ENCODE data around the gene RABGAP1L.
"Not testable (repeated sequence)": the region's sequence is repeated elsewhere in the genome, so short reads cannot be mapped to it uniquely, and the experiment has no call there.

The RABGAP1L gene

DNA sequence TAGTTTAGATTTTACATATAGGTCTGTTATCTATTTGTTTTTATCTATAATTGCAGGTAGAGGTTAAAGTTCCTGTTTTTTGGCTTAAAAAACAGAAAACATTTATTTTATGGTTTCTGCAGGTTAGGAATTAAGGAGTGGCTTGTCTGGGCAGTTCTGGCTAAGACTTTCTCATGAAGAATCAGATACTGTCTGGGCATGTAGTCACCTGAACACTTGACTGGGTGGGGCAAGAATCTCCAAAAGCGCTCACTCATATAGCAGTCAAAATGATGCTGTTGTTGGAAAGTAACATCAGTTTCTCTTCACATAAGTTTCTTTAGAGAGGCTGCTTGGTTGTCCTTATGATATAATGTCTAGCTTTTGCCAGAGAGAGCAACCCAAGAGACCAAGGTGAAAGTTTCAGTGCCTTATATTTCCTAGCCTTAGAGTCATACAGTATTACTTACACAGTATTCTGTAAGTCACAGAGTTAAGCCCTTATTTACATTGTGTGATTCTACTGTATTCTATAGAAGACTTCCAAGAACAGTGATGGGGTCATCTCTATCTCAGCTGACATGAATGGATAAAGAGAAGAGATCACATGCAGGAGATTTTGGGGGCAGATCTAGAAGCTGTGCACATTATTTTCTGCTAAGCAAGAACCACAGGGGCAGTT, 163.0 kb downstream of the RABGAP1L start:
- no peaks in the 10 kb centered on the region; the same call in 1 of the 2 replicates for H3K9me3 ChIP-seq
- TF ChIP-seq, protein P1, sequence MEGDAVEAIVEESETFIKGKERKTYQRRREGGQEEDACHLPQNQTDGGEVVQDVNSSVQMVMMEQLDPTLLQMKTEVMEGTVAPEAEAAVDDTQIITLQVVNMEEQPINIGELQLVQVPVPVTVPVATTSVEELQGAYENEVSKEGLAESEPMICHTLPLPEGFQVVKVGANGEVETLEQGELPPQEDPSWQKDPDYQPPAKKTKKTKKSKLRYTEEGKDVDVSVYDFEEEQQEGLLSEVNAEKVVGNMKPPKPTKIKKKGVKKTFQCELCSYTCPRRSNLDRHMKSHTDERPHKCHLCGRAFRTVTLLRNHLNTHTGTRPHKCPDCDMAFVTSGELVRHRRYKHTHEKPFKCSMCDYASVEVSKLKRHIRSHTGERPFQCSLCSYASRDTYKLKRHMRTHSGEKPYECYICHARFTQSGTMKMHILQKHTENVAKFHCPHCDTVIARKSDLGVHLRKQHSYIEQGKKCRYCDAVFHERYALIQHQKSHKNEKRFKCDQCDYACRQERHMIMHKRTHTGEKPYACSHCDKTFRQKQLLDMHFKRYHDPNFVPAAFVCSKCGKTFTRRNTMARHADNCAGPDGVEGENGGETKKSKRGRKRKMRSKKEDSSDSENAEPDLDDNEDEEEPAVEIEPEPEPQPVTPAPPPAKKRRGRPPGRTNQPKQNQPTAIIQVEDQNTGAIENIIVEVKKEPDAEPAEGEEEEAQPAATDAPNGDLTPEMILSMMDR (IDR thresholded peaks at IDR 0.05; ENCODE audit: low read depth, low read length) = no peak
- no peaks in the 10 kb centered on the region for H3K36me3 ChIP-seq
- H3K27me3 ChIP-seq = no peaks in the 10 kb centered on the region
- DNase-seq = no peak
- H3K4me3 ChIP-seq (ENCODE audit: low read depth, low read length) = no peak overlapping the region
- H3K4me1 ChIP-seq = no peaks in the 10 kb centered on the region

GRCh38 chr1:174324493-174324892, 165.2 kb downstream of the RABGAP1L start:
- Histone ChIP-seq H3K27me3 (no peaks in the 10 kb centered on the region), H3K4me3 (ENCODE audit: low read depth, low read length) (no peak overlapping the region), H3K9me3 (no peaks in the 10 kb centered on the region; the same call in 1 of the 2 replicates), H3K4me1 (no peaks in the 10 kb centered on the region), H3K36me3 (no peaks in the 10 kb centered on the region)
- DNase-seq = no peak
- TF ChIP-seq, protein P1 (IDR thresholded peaks at IDR 0.05; ENCODE audit: low read depth, low read length) = no peak

GRCh38 chr1:174324939-174325338, 165.6 kb downstream of the RABGAP1L start:
- no peak for DNase-seq
- no peaks in the 10 kb centered on the region for H3K27me3 ChIP-seq
- no peaks in the 10 kb centered on the region; the same call in 1 of the 2 replicates for H3K9me3 ChIP-seq
- H3K36me3 ChIP-seq = no peaks in the 10 kb centered on the region
- no peak overlapping the region for H3K4me3 ChIP-seq (ENCODE audit: low read depth, low read length)
- TF ChIP-seq, protein P1 (IDR thresholded peaks at IDR 0.05; ENCODE audit: low read depth, low read length) = no peak
- H3K4me1 ChIP-seq = no peaks in the 10 kb centered on the region

GRCh38 chr1:174326278-174326677, 167.0 kb downstream of the RABGAP1L start:
- H3K9me3 ChIP-seq = no peaks in the 10 kb centered on the region; the same call in 1 of the 2 replicates
- TF ChIP-seq, protein P1 (IDR thresholded peaks at IDR 0.05; ENCODE audit: low read depth, low read length) = no peak
- no peak overlapping the region for H3K4me3 ChIP-seq (ENCODE audit: low read depth, low read length)
- H3K27me3 ChIP-seq = no peaks in the 10 kb centered on the region
- DNase-seq = no peak
- H3K4me1 ChIP-seq = no peaks in the 10 kb centered on the region
- no peaks in the 10 kb centered on the region for H3K36me3 ChIP-seq

- DNase-seq = no peak
- Histone ChIP-seq H3K27me3 (no peaks in the 10 kb centered on the region), H3K9me3 (no peaks in the 10 kb centered on the region), H3K4me1 (no peaks in the 10 kb centered on the region), H3K36me3 (no peaks in the 10 kb centered on the region), H3K4me3 (ENCODE audit: low read depth, low read length) (no peak overlapping the region)
- TF ChIP-seq, protein P1 (IDR thresholded peaks at IDR 0.05; ENCODE audit: low read depth, low read length) = no peak
Observed at GRCh38 chr1:174333437-174333836, 174.1 kb downstream of the RABGAP1L start.

DNA sequence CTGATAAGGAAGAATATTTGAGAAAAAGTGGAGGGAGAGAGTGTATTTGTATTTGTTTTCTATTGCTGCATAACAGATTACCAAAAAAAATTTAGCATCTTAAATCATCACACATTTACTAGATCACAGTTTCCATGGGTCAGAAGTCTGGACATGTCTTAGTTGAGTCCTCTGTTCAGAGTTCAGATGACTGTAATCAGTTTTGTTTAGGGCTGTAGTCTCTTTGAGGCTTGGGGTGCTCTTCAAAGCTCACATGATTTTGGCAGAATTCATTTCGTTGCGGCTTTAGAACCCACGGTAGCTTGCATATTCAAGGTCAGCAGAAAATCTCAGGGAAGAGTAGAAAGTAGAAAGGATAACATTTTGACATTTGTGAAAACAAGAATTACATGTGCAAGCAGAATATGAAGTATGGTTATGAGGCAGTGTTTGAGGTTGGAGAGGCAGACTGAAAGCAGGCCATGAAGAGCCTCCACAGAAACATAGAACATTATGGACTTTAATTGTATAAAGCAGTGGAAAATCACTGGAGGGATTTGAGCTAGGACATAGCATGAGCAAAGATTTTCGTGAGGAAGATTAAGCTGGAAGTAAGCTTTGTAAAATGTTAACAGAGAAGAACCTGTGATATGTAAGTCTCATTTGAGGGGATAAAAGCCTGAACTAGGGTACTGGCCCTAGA, 177.8 kb downstream of the RABGAP1L start:
- Histone ChIP-seq H3K9me3 (no peaks in the 10 kb centered on the region; the same call in 1 of the 2 replicates), H3K4me3 (ENCODE audit: low read depth, low read length) (no peak overlapping the region), H3K27me3 (no peaks in the 10 kb centered on the region), H3K36me3 (no peaks in the 10 kb centered on the region), H3K4me1 (peaks cover 5% of the 10 kb centered on the region)
- no peak for DNase-seq
- TF ChIP-seq, protein P1 (IDR thresholded peaks at IDR 0.05; ENCODE audit: low read depth, low read length) = no peak

GRCh38 chr1:174340404-174340803, 181.1 kb downstream of the RABGAP1L start:
- not testable (repeated sequence) for H3K4me3 ChIP-seq (ENCODE audit: low read depth, low read length); H3K36me3 ChIP-seq; H3K27me3 ChIP-seq; H3K9me3 ChIP-seq; DNase-seq; H3K4me1 ChIP-seq

All from BE2C (cell line).